ENCODE measurements around the gene GJD2.
A peak's percentile ranks its signal among the peaks of the same experiment; 100 is the strongest.

Gene GJD2

GRCh38 chr15:34754674-34755418 is at the start of gene GJD2:
TSS of gene GJD2 (minus strand) at chr15:34754998. CDS start at chr15:34754488, 510 bp downstream.
- no peak for DNase-seq (ENCODE audit: low spot score)

- no peak for DNase-seq (ENCODE audit: low spot score)
Observed at GRCh38 chr15:34804113-34804512, 49.3 kb upstream of the GJD2 start.

GRCh38 chr15:34802803-34803750 is 48.3 kb upstream of the GJD2 start:
- DNase-seq (ENCODE audit: low spot score): no peak

- no peak for DNase-seq (ENCODE audit: low spot score)
Observed at GRCh38 chr15:34802371-34802770, 47.6 kb upstream of the GJD2 start.

- DNase-seq (ENCODE audit: low spot score): no peak
Observed at GRCh38 chr15:34799149-34800101, 44.6 kb upstream of the GJD2 start.

- no peak for DNase-seq (ENCODE audit: low spot score)
Observed at GRCh38 chr15:34796847-34797435, 42.1 kb upstream of the GJD2 start.

GRCh38 chr15:34795267-34796081 is 40.7 kb upstream of the GJD2 start, which contains the start of gene ACTC1:
TSS of gene ACTC1 (minus strand) at chr15:34795549. CDS start at chr15:34794808, 741 bp downstream.
- peak; percentile 78 for DNase-seq (ENCODE audit: low spot score)

- DNase-seq (ENCODE audit: low spot score): no peak
Observed at GRCh38 chr15:34794590-34795206, 39.9 kb upstream of the GJD2 start.

- no peak for DNase-seq (ENCODE audit: low spot score)
Observed at GRCh38 chr15:34793901-34794300, 39.1 kb upstream of the GJD2 start.

GRCh38 chr15:34793071-34793470 is 38.3 kb upstream of the GJD2 start:
- no peak for DNase-seq (ENCODE audit: low spot score)

- no peak for DNase-seq (ENCODE audit: low spot score)
Observed at GRCh38 chr15:34791701-34792100, 36.9 kb upstream of the GJD2 start.

GRCh38 chr15:34790121-34790520 is 35.3 kb upstream of the GJD2 start:
- DNase-seq (ENCODE audit: low spot score): no peak

GRCh38 chr15:34789326-34789725 is 34.5 kb upstream of the GJD2 start:
- DNase-seq (ENCODE audit: low spot score): no peak

- DNase-seq (ENCODE audit: low spot score): no peak
Observed at GRCh38 chr15:34786206-34786605, 31.4 kb upstream of the GJD2 start.

- no peak for DNase-seq (ENCODE audit: low spot score)
Observed at GRCh38 chr15:34783991-34784390, 29.2 kb upstream of the GJD2 start.

GRCh38 chr15:34783431-34783830 is 28.6 kb upstream of the GJD2 start:
- DNase-seq (ENCODE audit: low spot score): no peak

GRCh38 chr15:34782901-34783300 is 28.1 kb upstream of the GJD2 start:
- DNase-seq (ENCODE audit: low spot score): no peak

- DNase-seq (ENCODE audit: low spot score): no peak
Observed at GRCh38 chr15:34780725-34781124, 25.9 kb upstream of the GJD2 start.

- DNase-seq (ENCODE audit: low spot score): no peak
Observed at GRCh38 chr15:34776606-34777105, 21.9 kb upstream of the GJD2 start.

GRCh38 chr15:34773917-34774316 is 19.1 kb upstream of the GJD2 start:
- no peak for DNase-seq (ENCODE audit: low spot score)
